ENCODE data around the gene SLC25A30. TPM values are rescaled to one million over a fixed set of nuclear protein-coding genes. Genes with fewer than 3 reads are reported as not detected.

SLC25A30 gene
- polyA plus RNA-seq, 1 experiment = 14.0 TPM

DNA sequence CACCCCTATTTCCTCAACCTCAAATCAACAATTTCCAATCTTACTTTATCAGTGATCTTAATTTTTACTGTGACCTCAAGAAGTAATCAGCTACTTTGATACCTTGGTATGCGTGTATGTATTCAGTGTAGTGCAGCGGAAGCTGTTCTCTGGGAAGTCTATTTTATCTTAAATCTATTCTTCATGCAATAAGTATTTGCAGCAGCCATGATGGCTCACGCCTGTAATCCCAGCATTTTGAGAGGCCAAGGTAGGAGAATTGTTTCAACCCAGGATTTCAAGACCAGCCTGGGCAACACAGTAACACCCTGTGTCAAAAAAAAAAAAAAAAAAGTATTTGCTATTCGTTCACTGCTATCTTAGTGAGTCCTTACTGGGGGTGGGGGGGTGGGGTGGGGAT lies 6.5 kb downstream of the SLC25A30 start:
- no peaks in the 10 kb centered on the region for H3K27me3 ChIP-seq (ENCODE audit: control insufficient read depth, insufficient read depth, low read length)
- no peak overlapping the region for H3K27ac ChIP-seq (ENCODE audit: low read depth, low read length)
- POLR2A ChIA-PET = no interaction called here
- H3K4me3 ChIP-seq (ENCODE audit: low read depth, low read length) = no peak overlapping the region
- TF ChIP-seq, protein P1, sequence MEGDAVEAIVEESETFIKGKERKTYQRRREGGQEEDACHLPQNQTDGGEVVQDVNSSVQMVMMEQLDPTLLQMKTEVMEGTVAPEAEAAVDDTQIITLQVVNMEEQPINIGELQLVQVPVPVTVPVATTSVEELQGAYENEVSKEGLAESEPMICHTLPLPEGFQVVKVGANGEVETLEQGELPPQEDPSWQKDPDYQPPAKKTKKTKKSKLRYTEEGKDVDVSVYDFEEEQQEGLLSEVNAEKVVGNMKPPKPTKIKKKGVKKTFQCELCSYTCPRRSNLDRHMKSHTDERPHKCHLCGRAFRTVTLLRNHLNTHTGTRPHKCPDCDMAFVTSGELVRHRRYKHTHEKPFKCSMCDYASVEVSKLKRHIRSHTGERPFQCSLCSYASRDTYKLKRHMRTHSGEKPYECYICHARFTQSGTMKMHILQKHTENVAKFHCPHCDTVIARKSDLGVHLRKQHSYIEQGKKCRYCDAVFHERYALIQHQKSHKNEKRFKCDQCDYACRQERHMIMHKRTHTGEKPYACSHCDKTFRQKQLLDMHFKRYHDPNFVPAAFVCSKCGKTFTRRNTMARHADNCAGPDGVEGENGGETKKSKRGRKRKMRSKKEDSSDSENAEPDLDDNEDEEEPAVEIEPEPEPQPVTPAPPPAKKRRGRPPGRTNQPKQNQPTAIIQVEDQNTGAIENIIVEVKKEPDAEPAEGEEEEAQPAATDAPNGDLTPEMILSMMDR (IDR thresholded peaks at IDR 0.05; ENCODE audit: low read depth, low read length) = no peak
- CTCF ChIA-PET = interaction anchor here (1.2 to 4.7 kb wide), 2 partner anchors 17 to 365 kb away, joined by 7 to 28 read pairs; no protein-coding TSS in a partner anchor
- no peak for DNase-seq (ENCODE audit: low read depth, low spot score)
- H3K9me3 ChIP-seq (ENCODE audit: control insufficient read depth, insufficient read depth, low read length) = no peaks in the 10 kb centered on the region

DNA sequence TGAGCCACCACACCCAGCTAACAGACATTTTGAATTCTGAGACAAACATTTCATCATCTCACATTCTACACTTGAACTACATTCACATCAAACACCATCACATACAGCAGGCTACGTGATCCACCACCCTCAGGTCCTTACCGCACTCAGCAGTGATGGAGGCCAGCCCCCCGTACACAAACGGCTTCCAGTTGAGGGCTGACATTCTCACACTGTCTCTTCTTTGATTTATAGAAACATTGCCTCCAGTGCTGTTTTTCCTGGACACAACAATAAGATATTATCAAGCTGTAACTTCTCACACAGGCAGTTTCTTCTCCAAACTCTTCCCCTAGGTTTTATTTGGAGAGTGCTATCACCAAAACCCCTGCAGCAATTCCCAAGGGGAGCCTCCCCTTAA lies 7.0 kb downstream of the SLC25A30 start:
- no peaks in the 10 kb centered on the region for H3K9me3 ChIP-seq (ENCODE audit: control insufficient read depth, insufficient read depth, low read length)
- DNase-seq (ENCODE audit: low read depth, low spot score) = no peak
- H3K27me3 ChIP-seq (ENCODE audit: control insufficient read depth, insufficient read depth, low read length) = no peaks in the 10 kb centered on the region
- POLR2A ChIA-PET = no interaction called here
- H3K4me3 ChIP-seq (ENCODE audit: low read depth, low read length) = no peak overlapping the region
- TF ChIP-seq, protein P1 (IDR thresholded peaks at IDR 0.05; ENCODE audit: low read depth, low read length) = no peak
- no peak overlapping the region for H3K27ac ChIP-seq (ENCODE audit: low read depth, low read length)
- CTCF ChIA-PET = interaction anchor here (4.7 kb wide), 1 partner anchor 16 kb away, joined by 28 read pairs; no protein-coding TSS in a partner anchor

- CTCF ChIA-PET = no interaction called here
- H3K4me3 ChIP-seq (ENCODE audit: low read depth, low read length) = no peak overlapping the region
- no peaks in the 10 kb centered on the region for H3K9me3 ChIP-seq (ENCODE audit: control insufficient read depth, insufficient read depth, low read length)
- DNase-seq (ENCODE audit: low read depth, low spot score) = no peak
- no peak overlapping the region for H3K27ac ChIP-seq (ENCODE audit: low read depth, low read length)
- TF ChIP-seq, protein P1 (IDR thresholded peaks at IDR 0.05; ENCODE audit: low read depth, low read length) = no peak
- H3K27me3 ChIP-seq (ENCODE audit: control insufficient read depth, insufficient read depth, low read length) = no peaks in the 10 kb centered on the region
- POLR2A ChIA-PET = no interaction called here
Observed at GRCh38 chr13:45410466-45410865, 7.7 kb downstream of the SLC25A30 start.

DNA sequence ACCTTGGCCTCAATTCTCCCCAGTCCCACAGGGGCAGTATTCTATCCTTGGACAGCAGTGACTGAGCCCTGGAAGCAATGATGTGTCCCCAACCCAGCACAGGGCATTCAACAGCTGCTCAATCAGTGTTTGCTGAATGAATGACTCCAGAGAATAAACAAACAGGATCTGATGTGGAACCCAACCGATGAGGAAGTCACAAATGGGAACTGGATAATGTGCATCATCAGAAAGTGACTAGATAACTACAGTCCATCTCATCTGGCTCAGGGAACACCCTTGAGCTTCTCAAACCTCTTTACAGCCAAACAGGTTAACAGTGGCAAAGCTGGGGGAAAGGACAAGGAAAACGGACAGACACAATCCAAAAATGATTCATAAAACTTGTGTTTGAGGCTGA lies 8.2 kb downstream of the SLC25A30 start:
- ChIA-PET POLR2A (no interaction called here), CTCF (no interaction called here)
- Histone ChIP-seq H3K27me3 (ENCODE audit: control insufficient read depth, insufficient read depth, low read length) (no peaks in the 10 kb centered on the region), H3K4me3 (ENCODE audit: low read depth, low read length) (no peak overlapping the region), H3K27ac (ENCODE audit: low read depth, low read length) (no peak overlapping the region), H3K9me3 (ENCODE audit: control insufficient read depth, insufficient read depth, low read length) (no peaks in the 10 kb centered on the region)
- no peak for DNase-seq (ENCODE audit: low read depth, low spot score)
- TF ChIP-seq, protein P1 (IDR thresholded peaks at IDR 0.05; ENCODE audit: low read depth, low read length) = no peak

DNA sequence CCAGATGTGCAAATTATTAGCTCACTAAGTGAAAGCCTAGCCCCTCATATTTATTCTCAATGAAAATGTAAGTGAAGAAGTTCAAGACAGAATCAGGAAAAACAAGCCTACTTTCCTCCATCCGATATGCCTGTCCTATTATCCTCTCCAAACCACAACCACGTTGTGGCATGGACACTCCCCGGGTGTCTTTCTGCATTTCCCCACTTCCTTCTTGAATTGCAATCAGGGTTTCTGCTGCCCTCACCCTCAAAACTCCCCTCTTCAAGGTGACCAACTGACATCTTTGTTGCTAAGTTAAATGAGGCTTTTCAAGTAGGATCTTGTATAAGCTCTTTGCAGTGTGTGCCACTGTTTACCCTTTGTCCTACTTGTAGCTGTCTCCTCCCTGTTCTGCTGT lies 11.8 kb downstream of the SLC25A30 start:
- DNase-seq (ENCODE audit: low read depth, low spot score) = no peak
- TF ChIP-seq, protein P1 (IDR thresholded peaks at IDR 0.05; ENCODE audit: low read depth, low read length) = no peak
- CTCF ChIA-PET = interaction anchor here (1.2 to 4.3 kb wide), 2 partner anchors 12 kb away, joined by 3 to 37 read pairs; partner anchors contain the start of gene SLC25A30
- Histone ChIP-seq H3K27me3 (ENCODE audit: control insufficient read depth, insufficient read depth, low read length) (no peaks in the 10 kb centered on the region), H3K9me3 (ENCODE audit: control insufficient read depth, insufficient read depth, low read length) (no peaks in the 10 kb centered on the region), H3K27ac (ENCODE audit: low read depth, low read length) (no peak overlapping the region), H3K4me3 (ENCODE audit: low read depth, low read length) (no peak overlapping the region)
- POLR2A ChIA-PET = no interaction called here
